HT-29 (cell line): ENCODE measurements around the gene SETMAR. TPM values are rescaled to one million over a fixed set of nuclear protein-coding genes. Genes with fewer than 3 reads are reported as not detected.
A peak's percentile ranks its signal among the peaks of the same experiment; 100 is the strongest.
"Not testable (repeated sequence)": the region's sequence is repeated elsewhere in the genome, so short reads cannot be mapped to it uniquely, and the experiment has no call there.

Experiments
- DNase-seq: peaks from one replicate; pipeline ENCODE4 v3.0.0-alpha.2; 2015; ENCODE audit warnings: low spot score
- total RNA-seq: library from RNA; depleted of rRNA; stranded (reverse); fragments of >200 nt; shearing (Covaris generic); gene quantifications from 2 replicates; pipeline ENCODE4 v1.2.3, GENCODE V29; 2014; rRNA removed

SETMAR gene
- total RNA-seq: 5.6 and 8.1 TPM in 2 replicates

DNA sequence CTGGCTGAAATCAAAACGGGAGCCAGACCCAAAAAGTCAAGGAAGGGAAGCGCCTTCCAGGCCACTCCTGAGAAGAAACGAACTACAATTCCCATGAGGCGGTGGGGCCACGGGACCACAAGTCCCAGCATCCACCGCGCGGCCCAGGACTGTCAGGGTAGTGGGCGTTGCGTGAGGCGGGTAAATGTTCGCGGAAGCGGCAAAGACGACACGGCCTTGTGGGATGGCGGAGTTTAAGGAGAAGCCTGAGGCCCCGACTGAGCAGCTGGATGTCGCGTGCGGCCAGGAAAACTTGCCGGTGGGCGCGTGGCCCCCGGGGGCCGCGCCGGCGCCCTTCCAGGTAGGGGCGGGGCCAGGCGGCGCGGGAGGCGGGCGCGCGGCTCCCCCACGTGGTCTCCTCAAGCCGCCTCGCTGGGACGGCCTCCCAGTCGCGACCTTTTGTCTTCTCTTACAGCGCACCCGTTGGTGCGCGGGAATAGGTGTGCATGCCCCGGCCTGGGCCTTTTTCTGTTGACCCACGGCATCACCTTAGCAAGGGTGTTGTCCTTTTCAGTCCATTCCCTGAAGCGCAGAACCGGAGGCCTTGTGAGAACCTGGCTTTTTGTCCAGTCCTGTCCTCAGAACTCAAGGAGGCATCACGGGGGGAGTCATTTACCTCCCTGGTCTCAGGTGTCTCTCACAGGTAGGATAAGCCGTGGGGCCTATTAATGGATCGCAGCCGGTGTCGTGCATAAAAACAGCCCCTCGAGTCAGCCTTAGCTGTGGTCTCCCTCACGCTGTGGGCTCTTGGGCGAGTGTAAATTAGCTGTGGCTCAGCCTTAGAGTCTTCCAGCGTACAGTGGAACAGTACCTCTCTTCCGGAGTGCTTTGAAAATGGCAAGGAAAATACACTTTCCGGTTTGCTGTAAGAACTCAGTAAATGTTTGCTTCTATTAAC is at the start of gene SETMAR:
SETMAR (plus strand) TSS at position 183 of the 937 bp plus-strand sequence; CDS start at position 185, 2 bp downstream.
- DNase-seq: peak; percentile 74

DNA sequence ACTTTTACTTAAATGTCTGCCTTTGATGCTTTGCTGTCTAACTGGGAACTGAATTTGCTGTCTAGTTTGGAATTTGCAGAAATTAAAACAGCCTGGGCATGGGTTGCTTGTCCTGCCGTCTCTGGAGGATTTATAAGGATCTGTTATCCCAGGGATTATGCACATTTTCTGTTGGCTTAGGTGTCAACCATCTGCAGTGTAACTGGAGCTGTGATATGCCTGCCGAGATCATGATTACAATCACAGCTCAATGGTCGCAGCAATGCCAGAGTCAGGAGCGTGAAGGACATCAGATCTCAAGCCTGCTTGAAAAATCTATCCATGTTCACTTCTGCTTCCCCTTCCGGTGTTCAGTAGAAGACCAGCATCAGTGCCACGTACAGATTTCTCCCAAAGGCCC is 41.8 kb upstream of the SETMAR start:
- no peak for DNase-seq

DNA sequence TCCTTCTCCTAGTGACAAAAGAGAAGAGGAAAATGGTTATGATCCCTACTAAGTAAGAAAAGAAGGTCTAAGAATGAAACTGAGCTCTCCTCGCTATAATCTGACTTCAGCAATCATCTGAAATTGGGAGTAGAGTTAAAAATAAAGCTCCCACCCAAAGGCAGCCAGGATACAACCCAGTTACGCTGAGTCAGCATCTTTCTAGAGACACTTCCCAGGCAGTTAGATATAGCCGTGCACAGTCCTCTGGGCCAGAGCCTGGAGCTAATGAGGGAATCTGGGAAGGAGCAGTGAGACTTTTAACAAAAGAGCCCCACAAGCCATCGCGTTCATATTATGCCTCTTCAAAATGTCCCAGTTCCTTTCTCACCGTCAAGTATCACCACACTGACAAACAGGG is 39.1 kb upstream of the SETMAR start:
- no peak for DNase-seq

DNA sequence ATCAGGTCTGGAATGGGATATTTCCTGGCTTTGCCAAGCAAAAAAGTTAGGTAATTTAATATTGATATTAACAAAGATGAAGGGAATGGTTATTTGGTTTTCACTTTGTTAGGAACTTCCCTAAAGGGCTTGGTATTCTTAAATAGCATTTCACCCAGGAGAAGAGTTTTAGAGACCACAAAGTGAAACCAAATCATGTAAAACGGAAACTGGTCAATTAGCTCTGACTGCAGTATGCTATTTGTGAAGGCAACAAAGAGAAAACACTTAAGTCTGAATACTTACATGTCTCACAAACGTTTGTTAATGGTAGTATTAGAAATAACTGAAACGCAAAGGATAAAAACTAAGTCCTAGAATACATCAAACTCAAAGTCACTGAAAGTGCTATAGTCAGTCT is 32.4 kb upstream of the SETMAR start:
- no peak for DNase-seq

DNA sequence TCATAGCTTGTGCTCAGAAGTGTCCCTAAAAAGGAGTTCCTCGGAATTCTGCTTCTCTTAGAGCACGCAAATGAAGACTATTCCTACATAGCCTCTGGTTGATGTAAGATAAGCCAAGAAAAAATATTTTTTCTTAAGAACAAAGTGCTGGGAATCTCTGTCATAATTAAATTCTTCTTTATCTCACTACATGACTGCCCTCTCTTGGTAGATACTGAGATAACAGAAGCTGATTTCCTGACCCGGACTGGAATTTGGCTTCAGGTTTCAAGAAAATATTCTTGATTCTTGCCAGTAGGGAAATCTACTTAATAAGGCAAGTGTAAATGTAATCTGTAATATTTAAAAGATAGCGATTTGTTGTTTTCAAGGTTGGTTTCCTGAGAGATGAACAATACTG is 31.3 kb upstream of the SETMAR start:
- peak; percentile 48 for DNase-seq

DNA sequence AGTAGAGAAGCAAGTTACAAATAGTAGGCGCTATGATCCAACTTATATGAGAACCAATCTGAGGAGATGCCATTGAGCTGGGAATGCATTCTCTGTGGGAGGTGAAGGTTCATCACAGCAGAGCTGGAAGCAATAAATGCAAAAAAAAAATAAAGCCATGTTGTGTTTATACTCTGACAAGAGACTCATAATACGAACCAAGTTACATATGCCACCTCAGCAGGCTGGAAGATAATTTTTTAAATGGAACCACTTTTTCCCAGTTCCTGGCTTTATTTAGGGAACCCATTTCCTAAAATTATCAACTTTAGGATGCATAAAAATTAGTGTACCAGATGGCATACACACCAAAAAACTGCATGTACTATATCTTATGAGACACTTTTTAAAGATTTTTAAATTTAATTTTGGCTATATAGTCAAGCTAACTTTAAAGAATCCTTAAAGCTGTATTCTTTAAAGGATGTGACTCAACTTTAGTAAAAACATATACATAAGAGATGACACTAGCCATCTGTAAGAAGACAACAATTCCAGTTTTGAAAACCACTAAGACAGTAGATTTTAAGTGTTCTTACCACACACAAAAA is 23.6 kb upstream of the SETMAR start:
- no peak for DNase-seq

DNA sequence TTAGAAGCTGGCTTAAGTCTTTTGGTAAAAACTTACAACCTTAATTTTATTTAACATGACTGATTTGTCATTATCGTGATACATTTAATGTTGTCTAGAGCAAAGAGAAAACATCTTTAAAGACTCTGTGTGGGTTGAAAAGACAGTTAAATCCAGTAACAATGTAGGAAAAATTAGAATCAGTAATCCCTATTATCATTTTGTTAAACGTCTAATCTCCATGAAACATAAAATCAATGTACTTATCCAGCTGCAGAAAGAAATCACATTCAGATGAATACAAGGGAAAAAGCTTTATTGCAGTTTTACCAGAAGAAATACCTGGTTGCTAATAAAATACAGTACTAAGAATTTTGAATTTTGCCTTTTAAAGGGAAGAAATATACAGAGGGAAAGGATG is 21.2 kb upstream of the SETMAR start:
- DNase-seq: no peak

DNA sequence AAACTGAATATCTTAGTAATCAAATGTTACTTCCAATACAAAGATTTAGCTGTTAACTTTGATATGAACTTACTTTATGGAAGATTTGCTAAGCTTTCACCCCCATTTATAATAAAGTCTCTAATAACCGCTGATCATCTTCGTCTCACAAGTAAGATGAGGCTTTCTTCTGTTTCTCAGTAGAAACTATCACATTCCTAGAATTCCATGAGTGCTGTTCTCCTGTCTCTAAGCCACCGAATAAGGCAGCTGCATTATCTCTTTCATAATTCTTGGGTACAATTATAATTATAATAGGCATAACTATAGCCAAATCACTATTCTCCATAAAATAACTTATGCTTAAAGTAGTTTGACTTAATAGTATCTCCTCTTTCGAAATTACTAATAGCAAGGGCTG is 18.3 kb upstream of the SETMAR start:
- DNase-seq: no peak

DNA sequence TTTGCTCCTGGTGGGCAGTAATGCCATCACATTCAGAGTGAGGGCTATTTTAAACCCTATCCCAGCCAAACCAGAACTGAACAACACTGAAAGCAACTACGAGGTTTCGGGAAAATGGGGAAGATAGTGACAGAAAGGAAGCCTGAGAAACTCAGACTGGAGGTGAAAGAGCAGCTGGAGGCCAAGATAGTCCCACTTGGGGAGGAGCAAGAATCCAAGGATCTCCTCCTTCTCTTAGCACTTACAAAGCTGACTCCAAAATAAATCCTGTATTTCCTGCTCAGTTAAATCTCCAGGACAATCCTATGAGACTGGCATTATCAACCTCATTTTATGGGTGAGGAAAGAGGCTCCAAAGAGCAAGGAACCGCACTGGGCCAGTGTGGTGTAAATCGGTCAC is 14.1 kb upstream of the SETMAR start:
- DNase-seq: no peak

DNA sequence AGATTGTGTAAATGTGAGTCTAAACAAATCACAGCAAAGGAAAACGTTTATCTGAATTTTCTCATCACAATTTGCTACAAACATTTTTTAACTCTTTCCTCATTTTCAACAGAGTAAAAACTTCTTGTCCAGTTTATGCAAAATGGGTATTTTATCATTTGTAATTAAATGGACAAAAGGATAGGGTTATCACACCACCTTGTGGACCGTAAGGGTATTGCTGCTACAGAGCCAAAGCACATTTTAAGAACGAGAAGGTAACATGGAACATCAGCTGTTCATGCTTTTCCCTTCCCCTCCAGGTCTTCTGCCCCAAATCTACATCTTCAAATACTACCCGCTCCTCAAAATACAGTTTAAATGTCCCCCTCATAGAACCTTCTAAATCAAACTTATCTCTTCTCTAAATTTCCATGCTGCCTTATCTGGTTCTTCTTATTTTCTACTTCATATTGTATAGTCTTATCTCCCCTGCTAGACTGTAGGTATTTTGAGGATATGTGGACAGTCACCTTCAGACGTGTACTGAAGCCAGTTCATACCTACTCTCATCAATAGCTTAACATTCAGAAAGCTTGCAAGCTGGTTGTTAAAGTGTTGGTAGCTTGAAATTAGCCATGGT is 12.8 kb upstream of the SETMAR start:
- peak; percentile 36 for DNase-seq

DNA sequence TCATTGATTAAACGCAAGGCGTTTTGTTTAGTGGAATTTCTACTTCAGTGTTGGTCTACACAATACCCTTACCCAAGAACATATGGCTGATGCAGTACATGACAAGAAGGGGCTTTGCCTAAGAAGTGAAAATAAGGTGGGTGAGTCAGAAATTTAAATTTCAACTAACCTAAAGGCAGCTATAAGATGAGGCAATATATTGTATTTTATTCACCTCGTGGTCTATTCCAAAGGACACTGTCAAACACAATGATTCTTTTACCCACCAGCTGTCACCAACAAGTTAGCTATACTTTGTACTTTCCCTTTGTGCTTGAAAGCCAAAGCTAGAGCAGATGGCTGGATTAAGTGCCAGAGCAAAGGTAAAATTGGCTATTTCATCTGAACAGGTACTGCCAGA is 10.9 kb upstream of the SETMAR start:
- no peak for DNase-seq

DNA sequence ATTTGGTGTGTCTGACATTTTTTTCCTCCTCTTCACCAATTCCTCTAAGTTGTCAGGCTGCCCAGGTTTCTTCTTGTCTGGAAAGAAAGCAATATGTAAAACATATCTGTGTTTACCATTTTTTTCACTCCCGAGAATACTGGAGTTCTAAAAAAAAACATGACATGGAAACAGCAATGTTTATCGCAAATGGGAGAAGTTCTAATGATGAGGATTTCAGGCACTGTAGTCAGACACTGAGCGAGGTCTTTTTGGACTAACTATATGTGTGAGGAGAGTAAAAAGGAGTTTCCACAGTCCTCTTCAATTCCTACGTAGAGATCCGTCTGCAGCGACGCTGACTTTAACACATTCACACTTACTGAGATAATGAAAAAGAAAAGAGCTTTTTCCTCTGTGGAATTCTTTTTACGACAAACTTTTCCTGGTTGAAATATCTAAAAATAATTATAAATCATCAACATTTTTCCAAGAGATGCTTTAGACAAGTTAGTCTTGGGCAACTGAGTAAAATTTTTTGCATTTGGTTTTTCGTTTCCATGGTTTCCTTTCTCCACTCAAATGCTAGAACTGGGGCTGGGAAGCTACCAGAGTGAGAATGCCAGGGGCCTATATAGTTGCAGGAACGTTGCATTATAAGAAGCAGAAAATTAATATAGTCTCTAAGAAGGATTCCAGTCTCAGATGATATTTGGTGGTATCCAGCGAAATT is 8.4 kb upstream of the SETMAR start:
- DNase-seq: no peak

DNA sequence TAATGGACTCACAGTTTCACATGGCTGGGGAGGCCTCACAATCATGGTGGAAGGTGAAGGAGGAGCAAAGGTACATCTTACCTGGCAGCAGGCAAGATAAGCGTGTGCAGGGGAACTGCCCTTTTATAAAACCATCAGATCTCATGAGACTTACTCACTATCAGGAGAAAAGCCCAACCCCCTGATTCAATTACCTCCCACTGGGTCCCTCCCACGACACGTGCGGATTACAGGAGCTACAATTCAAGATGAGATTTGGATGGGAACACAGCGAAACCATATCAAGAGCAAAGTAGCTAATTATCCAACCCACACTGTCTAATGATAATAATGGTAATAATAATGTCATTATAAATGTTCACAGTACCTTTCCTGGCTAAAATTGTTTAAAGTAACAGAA is 6.7 kb upstream of the SETMAR start:
- not testable (repeated sequence) for DNase-seq

DNA sequence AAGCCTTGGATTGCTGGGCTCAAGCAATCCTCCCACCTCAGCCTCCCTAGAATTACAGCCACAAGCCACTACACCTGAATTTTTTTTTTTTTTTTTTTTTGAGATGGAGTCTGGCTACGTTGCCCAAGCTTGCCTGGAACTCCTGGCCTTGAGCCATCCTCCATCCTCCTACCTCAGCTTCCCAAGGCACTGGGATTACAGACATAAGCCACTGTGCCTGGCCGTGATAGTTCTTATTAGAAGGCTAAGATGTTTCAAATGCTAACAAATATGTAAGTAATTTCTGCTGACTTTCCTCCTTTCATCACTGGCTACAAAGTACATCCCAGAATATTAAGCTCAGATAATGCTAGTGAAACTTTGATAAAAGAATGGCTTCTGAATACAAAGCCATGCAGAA is 5.7 kb upstream of the SETMAR start:
- no peak for DNase-seq

DNA sequence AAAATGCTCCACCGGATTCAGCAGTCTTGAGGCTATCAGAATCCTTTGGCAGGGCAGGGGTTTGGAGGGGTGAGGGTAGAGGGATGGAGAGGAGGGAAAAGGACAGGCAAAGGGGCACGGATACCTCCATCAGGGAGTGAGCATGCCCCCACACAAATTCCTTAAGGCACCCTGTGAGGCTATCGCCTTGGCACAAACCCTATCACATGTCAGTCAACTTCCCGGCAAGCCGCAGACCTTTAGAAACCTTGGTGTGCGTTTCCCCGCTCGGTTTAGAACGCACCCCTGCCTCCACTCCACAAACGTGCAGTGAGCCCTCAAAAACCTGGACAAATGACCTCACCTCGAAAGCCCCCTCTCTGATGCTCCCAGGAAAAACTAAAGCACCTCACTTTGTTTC is 422 bp upstream of the SETMAR start:
- DNase-seq: no peak

DNA sequence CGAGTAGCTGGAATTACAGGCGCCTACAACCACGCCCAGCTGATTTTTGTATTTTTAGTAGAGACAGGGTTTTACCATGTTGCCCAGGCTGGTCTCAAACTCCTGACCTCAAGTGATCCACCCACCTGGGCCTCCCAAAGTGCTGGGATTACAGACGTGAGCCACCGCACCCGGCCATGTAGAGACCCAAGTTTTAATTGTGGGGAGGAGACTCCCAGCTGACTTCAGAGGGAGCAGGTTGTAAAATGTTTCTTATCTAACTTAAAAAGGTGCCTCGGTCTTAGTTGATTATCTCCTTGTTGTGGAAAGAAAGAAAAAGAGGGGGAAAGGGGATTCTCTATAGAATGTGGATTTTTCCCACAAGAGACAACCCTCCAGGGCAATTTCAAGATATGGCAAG is 2.0 kb downstream of the SETMAR start:
- not testable (repeated sequence) for DNase-seq

DNA sequence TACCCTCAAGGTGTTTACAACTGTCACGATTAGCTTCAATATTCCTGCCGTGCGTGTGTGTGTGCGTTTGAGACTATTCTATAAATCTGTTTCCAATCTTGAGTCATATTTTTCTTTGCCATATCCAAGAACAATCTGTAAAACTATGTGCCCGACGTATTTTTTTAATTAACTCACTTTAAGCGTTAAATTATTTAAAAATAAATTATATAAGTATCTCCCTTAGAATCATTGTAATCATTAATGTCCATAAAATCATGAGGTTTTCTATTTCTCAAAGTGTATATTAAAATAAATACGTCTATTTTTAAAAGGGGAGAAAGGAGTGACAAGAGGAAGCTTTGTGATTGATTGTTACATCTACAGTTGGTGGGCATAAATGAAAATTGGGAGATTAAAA is 2.9 kb downstream of the SETMAR start:
- no peak for DNase-seq

DNA sequence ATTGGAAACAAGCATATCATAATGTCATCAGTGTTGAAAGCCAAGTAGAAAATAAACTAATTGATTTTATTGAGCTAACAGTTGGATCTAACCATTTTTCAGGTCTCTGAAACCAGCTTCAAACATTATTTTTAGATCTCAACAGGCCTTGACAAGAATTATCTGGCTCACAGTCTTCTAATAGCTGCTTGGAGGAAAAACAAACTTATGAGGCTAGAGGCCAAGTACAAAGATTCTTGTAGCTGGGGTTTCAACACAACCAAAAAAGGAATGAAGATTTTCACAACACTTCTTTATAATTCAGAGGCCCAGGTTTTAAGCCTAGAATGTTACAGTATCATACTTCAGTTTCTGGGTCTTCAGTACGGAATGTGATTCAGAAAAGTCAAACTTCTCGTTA is 3.7 kb downstream of the SETMAR start:
- no peak for DNase-seq

DNA sequence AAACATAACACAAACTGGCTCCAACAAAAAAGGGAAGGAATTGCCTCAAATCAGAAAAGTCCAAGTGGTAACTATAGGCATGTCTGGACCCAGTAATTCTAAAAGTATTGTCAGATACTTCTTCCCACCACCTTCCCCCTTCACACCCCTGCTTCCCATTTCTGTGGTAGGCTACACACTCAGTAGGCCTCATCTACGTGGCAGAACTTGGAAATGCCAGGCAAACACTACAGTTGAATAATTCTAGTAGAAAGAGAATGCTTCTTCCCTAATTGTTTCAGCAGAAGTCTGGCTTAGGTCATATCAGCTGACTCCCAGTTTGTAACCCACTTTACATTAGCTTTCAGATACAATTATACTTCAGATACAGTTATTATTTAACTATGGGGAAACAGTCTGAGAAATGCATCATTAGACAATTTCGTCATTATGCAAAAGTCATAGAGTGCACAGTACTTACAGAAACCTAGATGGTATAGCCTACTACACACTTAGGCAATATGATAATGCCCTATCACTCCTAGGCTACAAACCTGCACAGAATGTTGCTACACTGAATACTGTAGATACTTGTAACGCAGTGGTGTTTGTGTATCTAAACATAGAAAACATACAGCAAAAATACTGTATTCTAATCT is 6.4 kb downstream of the SETMAR start:
- DNase-seq: no peak

DNA sequence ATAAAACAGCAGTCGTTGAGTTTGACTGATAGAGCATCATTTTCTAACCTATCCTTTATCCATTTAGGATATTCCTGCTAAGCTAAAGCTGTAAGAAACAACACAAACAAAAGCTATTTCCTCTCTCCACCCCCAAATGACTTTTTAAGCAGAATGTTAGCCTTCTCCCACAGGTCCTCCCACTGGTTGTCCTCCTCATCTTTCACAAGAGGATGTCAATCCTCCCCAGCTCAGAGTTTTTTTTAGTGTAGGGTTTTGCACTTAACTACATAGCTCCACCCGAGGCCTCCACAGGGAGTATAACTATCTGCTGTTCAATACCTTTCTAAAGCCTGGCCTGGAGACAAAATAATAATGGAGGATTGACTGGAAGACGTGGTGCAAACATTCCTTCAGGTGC is 7.8 kb downstream of the SETMAR start:
- no peak for DNase-seq

DNA sequence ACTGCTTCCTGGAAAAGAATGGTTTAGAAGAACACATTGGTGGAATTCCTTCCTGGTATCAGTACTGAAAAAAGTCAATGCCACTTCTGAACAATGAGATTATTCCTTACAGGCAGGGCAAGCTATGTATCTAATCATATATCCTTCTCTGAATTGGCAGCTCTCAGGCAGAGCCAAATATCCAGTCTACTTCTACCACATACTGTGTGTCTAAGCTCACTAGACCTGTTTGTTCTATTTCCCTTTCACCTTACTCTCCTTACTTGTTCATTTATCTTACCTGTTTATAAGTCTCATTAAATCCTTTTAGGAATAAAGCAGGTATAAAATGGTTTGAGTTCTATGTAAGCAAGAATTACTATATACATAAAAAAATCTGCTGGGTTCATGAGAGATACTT is 8.3 kb downstream of the SETMAR start:
- no peak for DNase-seq
